Fibroblast of lung (primary cell): ENCODE measurements around the gene RAB37. TPM values are rescaled to one million over a fixed set of nuclear protein-coding genes. Genes with fewer than 3 reads are reported as not detected.

Experiments
- DNase-seq, 2 donors: peaks; one replicate each; pipeline versions ENCODE4 v3.0.0 to v3.0.0-alpha.2; 2010; ENCODE audit warnings: low read depth in 2 of 2
- H2AFZ ChIP-seq: 2 replicates; pipeline ENCODE4 v1.5.1; 2012; ENCODE audit warnings: low read length, control low read depth, inconsistent platforms
- H3K27ac ChIP-seq: 2 replicates; pipeline ENCODE4 v1.5.1; 2011; ENCODE audit warnings: low read length, control low read depth; ENCODE audit not compliant: insufficient read depth
- H3K27me3 ChIP-seq: 2 replicates; pipeline ENCODE4 v1.5.1; 2011; ENCODE audit warnings: mild to moderate bottlenecking, low read length; ENCODE audit not compliant: control insufficient read depth, insufficient read depth
- H3K36me3 ChIP-seq: 2 replicates; pipeline ENCODE4 v1.5.1; 2011; ENCODE audit warnings: low read length; ENCODE audit not compliant: control insufficient read depth, insufficient read depth
- H3K4me1 ChIP-seq: 2 replicates; pipeline ENCODE4 v1.5.1; 2011; ENCODE audit warnings: low read length; ENCODE audit not compliant: control insufficient read depth, insufficient read depth; ENCODE audit errors: extremely low read depth
- H3K4me2 ChIP-seq: 2 replicates; pipeline ENCODE4 v1.5.1; 2011; ENCODE audit warnings: low read length, control low read depth; ENCODE audit not compliant: insufficient read depth; ENCODE audit errors: extremely low read depth
- H3K4me3 ChIP-seq, 4 experiments: fragments of 200-600 bp in 1 of 4; sonication (generic) in 1 of 4; replicated peaks in 1 of 4; 2 replicates each; pipeline ENCODE4 v1.5.1; 2011 to 2016; ENCODE audit warnings: low read length in 4 of 4, low read depth in 3 of 4, mild to moderate bottlenecking in 3 of 4, control low read depth in 2 of 4, inconsistent platforms in 1 of 4, mixed read lengths in 1 of 4; ENCODE audit not compliant: insufficient read depth in 1 of 4; ENCODE audit errors: control extremely low read depth in 1 of 4
- H3K79me2 ChIP-seq: 2 replicates; pipeline ENCODE4 v1.5.1; 2012; ENCODE audit warnings: mild to moderate bottlenecking, low read length, inconsistent platforms; ENCODE audit not compliant: control insufficient read depth, insufficient read depth
- H3K9ac ChIP-seq: 2 replicates; pipeline ENCODE4 v1.5.1; 2011; ENCODE audit warnings: mild to moderate bottlenecking, low read length, control low read depth; ENCODE audit not compliant: insufficient read depth
- H3K9me3 ChIP-seq: 2 replicates; pipeline ENCODE4 v1.5.1; 2012; ENCODE audit warnings: low read depth, low read length; ENCODE audit not compliant: control insufficient read depth, insufficient read depth
- H4K20me1 ChIP-seq: 2 replicates; pipeline ENCODE4 v1.5.1; 2011; ENCODE audit warnings: low read length; ENCODE audit not compliant: control insufficient read depth, insufficient read depth; ENCODE audit errors: extremely low read depth
- CTCF ChIP-seq, 2 donors: IDR thresholded peaks in 1 of 2; conservative IDR thresholded peaks in 1 of 2; 1 replicate in 1 of 2; 2 replicates in 1 of 2; pipeline ENCODE4 v1.5.1; 2011 to 2012; ENCODE audit warnings: low read length in 2 of 2, control low read depth in 1 of 2, inconsistent platforms in 1 of 2, low read depth in 1 of 2, mild to moderate bottlenecking in 1 of 2
- EZH2 ChIP-seq: IDR thresholded peaks from 2 replicates; pipeline ENCODE4 v1.5.1; 2012; ENCODE audit warnings: low read length, control low read depth, mild to moderate bottlenecking; ENCODE audit errors: missing control alignments
- polyA plus RNA-seq, 2 donors: library from polyadenylated mRNA; depleted of rRNA in 1 of 2; stranded (reverse) in 1 of 2; unstranded in 1 of 2; fragments of >200 nt; gene quantifications; 2 replicates each; pipeline ENCODE4 v1.2.1, GENCODE V29; 2011 to 2012; ENCODE audit warnings: missing spikeins in 1 of 2
- total RNA-seq: library from RNA; depleted of rRNA; stranded (reverse); fragments of >200 nt; gene quantifications from 2 replicates; pipeline ENCODE4 v1.2.1, GENCODE V29; 2014

RAB37 gene
- total and polyA plus RNA-seq, 2 donors (not counting 1 experiment from before 2014, with no cell fraction given) = 0.65 to 0.66 TPM

DNA sequence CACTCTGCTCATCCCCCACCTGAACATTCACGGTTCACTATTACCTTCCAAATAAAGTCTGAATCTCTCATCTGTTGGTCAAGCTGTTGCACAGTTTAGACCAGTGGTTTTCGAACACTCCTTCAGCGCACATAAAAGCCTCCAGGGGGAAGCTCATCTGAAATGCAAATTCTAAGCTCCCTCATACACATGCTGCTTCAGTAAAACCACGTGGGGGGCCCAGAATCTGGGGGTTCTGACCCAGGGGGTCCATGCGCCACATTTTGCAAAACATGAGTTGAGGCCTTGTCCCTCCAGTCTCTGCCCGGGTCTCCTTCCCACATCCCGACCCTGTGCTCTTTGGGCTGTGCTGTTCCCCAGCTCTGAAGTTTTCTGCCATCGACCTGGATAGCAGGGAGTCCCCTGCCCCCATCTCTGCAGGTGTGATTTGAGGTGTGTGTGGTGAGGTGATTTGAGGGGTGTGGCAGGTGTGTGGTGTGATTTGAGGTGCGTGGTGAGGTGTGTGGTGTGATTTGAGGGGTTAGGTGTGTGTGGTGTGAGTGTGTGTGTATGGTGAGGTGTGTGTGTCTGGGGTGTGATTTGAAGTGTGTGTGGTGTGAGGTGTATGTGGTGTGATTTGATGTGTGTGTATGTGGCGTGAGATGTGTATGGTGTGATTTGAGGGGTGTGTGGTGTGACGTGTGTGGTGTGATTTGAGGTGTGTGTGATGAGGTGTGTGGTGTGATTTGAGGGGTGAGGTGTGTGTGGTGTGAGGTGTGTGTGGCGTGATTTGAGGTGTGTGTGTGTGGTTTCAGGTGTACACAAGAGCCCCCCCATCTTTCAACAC, 4.8 kb upstream of the RAB37 start:
- H3K4me3 ChIP-seq = no peak overlapping the region
- DNase-seq = no peak
- no peak for TF ChIP-seq CTCF (conservative IDR thresholded peaks at IDR 0.05 in 1 of 2, IDR thresholded peaks at IDR 0.05 in 1 of 2; ENCODE audit: low read depth in 1 of 2, low read length in 2 of 2)
- no peak for TF ChIP-seq EZH2

DNA sequence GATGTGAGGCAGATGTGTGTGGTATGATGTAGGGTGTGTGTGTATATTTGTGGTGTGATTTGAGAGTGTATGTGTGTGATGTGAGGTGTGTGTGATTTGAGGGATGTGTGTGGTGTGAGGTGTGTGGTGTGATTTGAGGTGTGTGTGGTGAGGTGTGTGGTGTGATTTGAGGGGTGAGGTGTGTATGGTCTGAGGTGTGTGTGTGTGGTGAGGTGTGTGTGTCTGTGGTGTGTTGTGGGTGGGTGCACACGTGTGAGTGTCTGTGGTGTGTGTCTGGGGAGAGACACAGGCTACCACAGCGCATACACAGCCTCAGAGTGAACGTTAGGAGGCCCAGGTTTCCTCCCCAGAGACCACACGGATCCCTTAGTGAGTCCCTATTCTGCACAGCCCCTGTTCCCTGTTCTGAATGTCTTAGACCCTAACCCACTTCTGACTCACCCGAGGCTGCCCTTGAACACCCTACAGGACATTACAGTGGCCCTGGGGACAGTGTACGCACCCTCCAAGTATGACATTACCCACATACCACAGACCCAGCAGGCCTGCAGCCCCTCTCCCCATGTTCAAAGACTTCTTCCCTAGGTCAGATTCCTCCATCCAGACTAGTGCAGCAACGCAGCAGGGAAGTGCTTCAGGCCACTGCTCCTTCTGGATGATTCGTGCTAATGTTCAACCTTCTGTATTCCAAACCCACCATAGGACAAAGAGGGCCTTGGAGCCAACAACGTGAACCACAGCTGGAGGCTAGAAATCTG, 3.5 kb upstream of the RAB37 start:
- H3K27me3 ChIP-seq = peaks cover 15% of the 10 kb centered on the region
- no peaks in the 10 kb centered on the region for H4K20me1 ChIP-seq
- H3K9me3 ChIP-seq = no peaks in the 10 kb centered on the region
- no peak overlapping the region for H3K27ac ChIP-seq
- H3K79me2 ChIP-seq = no peaks in the 10 kb centered on the region
- TF ChIP-seq EZH2 (no peak), CTCF (conservative IDR thresholded peaks at IDR 0.05 in 1 of 2, IDR thresholded peaks at IDR 0.05 in 1 of 2; ENCODE audit: low read depth in 1 of 2, low read length in 2 of 2) (no peak)
- H3K9ac ChIP-seq = no peak overlapping the region
- no peaks in the 10 kb centered on the region for H3K4me1 ChIP-seq
- DNase-seq = no peak
- no peak overlapping the region for H2AFZ ChIP-seq
- H3K36me3 ChIP-seq = no peaks in the 10 kb centered on the region
- no peak overlapping the region for H3K4me3 ChIP-seq
- no peak overlapping the region for H3K4me2 ChIP-seq

More for the DNA sequence above, 4.8 kb upstream of the RAB37 start:
- no peaks in the 10 kb centered on the region for H3K4me1 ChIP-seq
- H3K9me3 ChIP-seq = no peaks in the 10 kb centered on the region
- H3K79me2 ChIP-seq = no peaks in the 10 kb centered on the region
- peaks cover 2% of the 10 kb centered on the region for H3K27me3 ChIP-seq
- H3K9ac ChIP-seq = no peak overlapping the region
- H4K20me1 ChIP-seq = no peaks in the 10 kb centered on the region
- H3K36me3 ChIP-seq = no peaks in the 10 kb centered on the region
- no peak overlapping the region for H3K4me2 ChIP-seq
- no peak overlapping the region for H2AFZ ChIP-seq
- H3K27ac ChIP-seq = no peak overlapping the region

DNA sequence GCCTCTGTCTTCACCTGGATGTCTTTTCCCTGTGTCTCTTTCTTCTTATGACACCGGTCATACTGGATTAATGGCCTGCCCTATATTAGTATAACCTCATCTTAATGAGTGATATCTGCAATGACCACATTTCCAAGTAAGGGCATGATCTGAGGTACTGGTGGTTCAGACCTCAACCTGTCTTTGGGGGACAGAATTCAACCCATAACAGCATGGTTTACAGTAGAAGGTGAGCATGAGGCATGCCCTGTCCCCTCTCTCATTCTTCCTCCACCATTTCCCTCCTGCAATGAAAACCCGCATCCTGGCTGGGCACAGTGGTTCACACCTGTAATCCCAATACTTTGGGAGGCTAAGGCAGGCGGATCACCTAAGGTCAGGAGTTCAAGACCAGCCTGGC, 2.8 kb upstream of the RAB37 start:
- no peak for DNase-seq
- Histone ChIP-seq H3K4me3 (no peak overlapping the region), H3K4me1 (no peaks in the 10 kb centered on the region), H3K4me2 (no peak overlapping the region), H2AFZ (no peak overlapping the region), H3K79me2 (no peaks in the 10 kb centered on the region), H3K9me3 (no peaks in the 10 kb centered on the region), H3K36me3 (no peaks in the 10 kb centered on the region), H3K9ac (no peak overlapping the region), H3K27me3 (peaks cover 19% of the 10 kb centered on the region), H4K20me1 (no peaks in the 10 kb centered on the region), H3K27ac (no peak overlapping the region)
- TF ChIP-seq EZH2 (no peak), CTCF (conservative IDR thresholded peaks at IDR 0.05 in 1 of 2, IDR thresholded peaks at IDR 0.05 in 1 of 2; ENCODE audit: low read depth in 1 of 2, low read length in 2 of 2) (no peak)
